Pulmonary artery endothelial cell (primary cell): ENCODE data around the gene PTP4A2. TPM values are rescaled to one million over a fixed set of nuclear protein-coding genes. Genes with fewer than 3 reads are reported as not detected.
"Not testable (repeated sequence)": the region's sequence is repeated elsewhere in the genome, so short reads cannot be mapped to it uniquely, and the experiment has no call there.

Source experiments
- DNase-seq: peaks from one replicate; pipeline ENCODE4 v3.0.0-alpha.2; 2011; ENCODE audit warnings: low read depth, low spot score
- total RNA-seq: library from RNA; depleted of rRNA; stranded (reverse); fragments of >200 nt; gene quantifications from 2 replicates; pipeline ENCODE4 v1.2.3, GENCODE V29; 2014

The PTP4A2 gene
- total RNA-seq, 1 donor from 2014 or later, result 325 TPM

GRCh38 chr1:31925824-31926223 lies 12.3 kb downstream of the PTP4A2 start:
- not testable (repeated sequence) for DNase-seq

- DNase-seq, result no peak
Measured at GRCh38 chr1:31924839-31925238, 13.3 kb downstream of the PTP4A2 start.

GRCh38 chr1:31923901-31924535 lies 14.2 kb downstream of the PTP4A2 start:
- DNase-seq, result no peak

GRCh38 chr1:31920956-31921355 lies 17.2 kb downstream of the PTP4A2 start:
- no peak for DNase-seq

GRCh38 chr1:31919591-31919990 lies 18.6 kb downstream of the PTP4A2 start:
- DNase-seq, result no peak

- DNase-seq, result no peak
Measured at GRCh38 chr1:31915438-31915837, 22.7 kb downstream of the PTP4A2 start.

- DNase-seq, result no peak
Measured at GRCh38 chr1:31913968-31914367, 24.2 kb downstream of the PTP4A2 start.

- DNase-seq, result no peak
Measured at GRCh38 chr1:31912839-31913239, 25.3 kb downstream of the PTP4A2 start.

GRCh38 chr1:31911994-31912780 lies 26.0 kb downstream of the PTP4A2 start:
- no peak for DNase-seq

GRCh38 chr1:31910933-31911332 lies 27.2 kb downstream of the PTP4A2 start:
- no peak for DNase-seq

GRCh38 chr1:31909691-31910090 lies 28.5 kb downstream of the PTP4A2 start:
- no peak for DNase-seq

GRCh38 chr1:31906557-31906956 lies 31.6 kb downstream of the PTP4A2 start:
- DNase-seq, result no peak

- DNase-seq, result no peak
Measured at GRCh38 chr1:31905681-31906080, 32.5 kb downstream of the PTP4A2 start.

GRCh38 chr1:31905093-31905509 lies 33.1 kb downstream of the PTP4A2 start:
- no peak for DNase-seq

GRCh38 chr1:31904339-31905092 lies 33.7 kb downstream of the PTP4A2 start:
- no peak for DNase-seq

- no peak for DNase-seq
Measured at GRCh38 chr1:31902510-31902860, 35.7 kb downstream of the PTP4A2 start.

- no peak for DNase-seq
Measured at GRCh38 chr1:31901838-31902509, 36.2 kb downstream of the PTP4A2 start.

GRCh38 chr1:31900790-31901189 lies 37.4 kb downstream of the PTP4A2 start:
- no peak for DNase-seq

GRCh38 chr1:31897526-31898100 lies 40.6 kb downstream of the PTP4A2 start:
- DNase-seq, result no peak

GRCh38 chr1:31895474-31896198 lies 42.5 kb downstream of the PTP4A2 start:
- DNase-seq, result not testable (repeated sequence)

GRCh38 chr1:31891280-31891679 lies 46.9 kb downstream of the PTP4A2 start:
- DNase-seq, result no peak
